22Rv1 (cell line): Measurements from ENCODE around the gene PHF11.

Experiments used
- H3K27ac ChIP-seq: fragments of 450-650 bp; 2 replicates; pipeline ENCODE4 v1.5.1; 2017
- CTCF ChIP-seq: fragments of 450-650 bp; IDR thresholded peaks from 2 replicates; pipeline ENCODE4 v1.5.1; 2017; ENCODE audit warnings: mild to moderate bottlenecking
- ZFX ChIP-seq: fragments of 450-650 bp; IDR thresholded peaks from 2 replicates; pipeline ENCODE4 v1.6.1; 2017; ENCODE audit warnings: antibody characterized with exemption, borderline replicate concordance

PHF11 gene

GRCh38 chr13:49546561-49546960 is 50.8 kb downstream of the PHF11 start:
- no peak for TF ChIP-seq CTCF
- no peak for TF ChIP-seq ZFX
- no peak overlapping the region for H3K27ac ChIP-seq

- TF ChIP-seq ZFX (no peak), CTCF (peak; percentile 39)
- H3K27ac ChIP-seq = no peak overlapping the region
Observed at GRCh38 chr13:49549289-49549688, 53.5 kb downstream of the PHF11 start.

GRCh38 chr13:49550942-49551644 is 55.3 kb downstream of the PHF11 start:
- TF ChIP-seq ZFX = no peak
- no peak for TF ChIP-seq CTCF
- no peak overlapping the region for H3K27ac ChIP-seq

GRCh38 chr13:49553888-49554287 is 58.1 kb downstream of the PHF11 start:
- H3K27ac ChIP-seq = no peak overlapping the region
- TF ChIP-seq ZFX (no peak), CTCF (no peak)

- no peak overlapping the region for H3K27ac ChIP-seq
Observed at GRCh38 chr13:49554387-49554786, 58.6 kb downstream of the PHF11 start.

GRCh38 chr13:49559006-49559405 is 63.3 kb downstream of the PHF11 start:
- H3K27ac ChIP-seq = no peak overlapping the region
- no peak for TF ChIP-seq ZFX

More at GRCh38 chr13:49554387-49554786, 58.6 kb downstream of the PHF11 start:
- TF ChIP-seq ZFX (no peak), CTCF (no peak)

- no peak overlapping the region for H3K27ac ChIP-seq
- TF ChIP-seq ZFX (no peak), CTCF (peak; percentile 25)
Observed at GRCh38 chr13:49560270-49561061, 64.7 kb downstream of the PHF11 start.
